HepG2 (cell line): Measurements from ENCODE around the gene C11orf86. TPM values are rescaled to one million over a fixed set of nuclear protein-coding genes. Genes with fewer than 3 reads are reported as not detected.

Source experiments
- ATAC-seq: fragments of 200-7000 bp; cut with Tn5 transposase; 3 replicates; pipeline ENCODE4 v1.9.1; 2020; ENCODE audit warnings: mild to moderate bottlenecking, moderate library complexity
- BruUV-seq: library from RNA; stranded (reverse); fragments of 400-500 nt; replicated peaks from 2 replicates; lab custom pipeline; 2021; lab: Mats Ljungman, UMichigan
- CTCF ChIA-PET: fragments of 300-600 bp; formaldehyde crosslinking; extraction: SDS; loops from one replicate; lab custom pipeline; 2021; ENCODE audit warnings: low total read pairs, inconsistent platforms, low intra/inter-chr PET ratio; lab: Yijun Ruan, JAX
- POLR2A ChIA-PET: fragments of 350-600 bp; sonication (Branson Sonifier 250); formaldehyde crosslinking; loops from one replicate; lab custom pipeline; 2020; ENCODE audit warnings: antibody characterized with exemption, inconsistent platforms; lab: Yijun Ruan, JAX
- DNase-seq: peaks from one replicate; pipeline ENCODE4 v3.0.0-alpha.2; 2015; ENCODE audit warnings: low spot score
- FAIRE-seq: peaks from 3 replicates; lab custom pipeline; 2011; peaks lifted over from hg19 to GRCh38; lab: Jason Lieb, UNC
- H2AFZ ChIP-seq: one replicate; pipeline ENCODE4 v1.6.1; 2011; ENCODE audit warnings: low read length, inconsistent platforms
- H3K27ac ChIP-seq: fragments of 300-600 bp; 3 replicates; pipeline ENCODE4 v1.8.0; 2011; ENCODE audit warnings: mixed run types, mild to moderate bottlenecking, mixed read lengths, low read length, inconsistent platforms; ENCODE audit not compliant: insufficient read depth; ENCODE audit errors: extremely low read length
- H3K27me3 ChIP-seq, 2 experiments: fragments of 200-600 bp in 1 of 2; 2 replicates in 1 of 2; 3 replicates in 1 of 2; pipeline versions ENCODE4 v1.6.0 to v1.8.0; 2011; ENCODE audit warnings: low read length in 2 of 2, mild to moderate bottlenecking in 2 of 2, moderate library complexity in 2 of 2, inconsistent platforms in 1 of 2; ENCODE audit not compliant: insufficient read depth in 2 of 2, control insufficient read depth in 1 of 2
- H3K36me3 ChIP-seq, 2 experiments: fragments of 200-600 bp in 1 of 2; replicated peaks in 1 of 2; 2 replicates in 1 of 2; 3 replicates in 1 of 2; pipeline versions ENCODE4 v1.5.1 to v1.8.0; 2011; ENCODE audit warnings: low read length in 2 of 2, inconsistent platforms in 1 of 2; ENCODE audit not compliant: insufficient read depth in 2 of 2, control insufficient read depth in 1 of 2
- H3K4me1 ChIP-seq: 2 replicates; pipeline ENCODE4 v1.5.1; 2012; ENCODE audit warnings: low read length, inconsistent platforms; ENCODE audit not compliant: insufficient read depth
- H3K4me2 ChIP-seq: 2 replicates; pipeline ENCODE4 v1.6.0; 2011; ENCODE audit warnings: low read depth, low read length, inconsistent platforms
- H3K4me3 ChIP-seq, 3 experiments: fragments of 200-600 bp in 1 of 3; sonication (generic), shearing (Covaris generic) in 1 of 3; replicated peaks in 1 of 3; 2 replicates each; pipeline ENCODE4 v1.5.1; 2011 to 2016; ENCODE audit warnings: low read length in 3 of 3, inconsistent platforms in 2 of 3, low read depth in 2 of 3, mild to moderate bottlenecking in 2 of 3, control low read depth in 1 of 3, mixed read lengths in 1 of 3; ENCODE audit not compliant: insufficient read depth in 1 of 3
- H3K79me2 ChIP-seq: one replicate; pipeline ENCODE4 v1.6.1; 2011; ENCODE audit warnings: low read length, inconsistent platforms; ENCODE audit not compliant: insufficient read depth
- H3K9ac ChIP-seq: 2 replicates; pipeline ENCODE4 v1.6.0; 2011; ENCODE audit warnings: mild to moderate bottlenecking, low read depth, low read length, inconsistent platforms; ENCODE audit not compliant: insufficient read depth
- H3K9me3 ChIP-seq: 2 replicates; pipeline ENCODE4 v1.5.1; 2012; ENCODE audit warnings: mild to moderate bottlenecking, low read length
- H4K20me1 ChIP-seq: 2 replicates; pipeline ENCODE4 v1.6.0; 2011; ENCODE audit warnings: inconsistent platforms, mild to moderate bottlenecking, low read length, moderate library complexity; ENCODE audit not compliant: insufficient read depth
- DZIP1 ChIP-seq: sonication (generic); formaldehyde crosslinking; IDR thresholded peaks from 2 replicates; pipeline ENCODE4 v1.5.0; 2020; ENCODE audit warnings: mild to moderate bottlenecking, missing genetic modification reagents
- FOXM1 ChIP-seq: sonication (generic); formaldehyde crosslinking; IDR thresholded peaks from 2 replicates; pipeline ENCODE4 v1.5.0; 2020; ENCODE audit warnings: missing genetic modification reagents
- HMGXB3 ChIP-seq: sonication (generic); formaldehyde crosslinking; IDR thresholded peaks from 2 replicates; pipeline ENCODE4 v1.4.0; 2020; ENCODE audit warnings: missing genetic modification reagents, borderline replicate concordance
- MED8 ChIP-seq: sonication (generic); formaldehyde crosslinking; IDR thresholded peaks from 2 replicates; pipeline ENCODE4 v1.8.1; 2023; ENCODE audit warnings: mild to moderate bottlenecking, missing genetic modification reagents; ENCODE audit not compliant: insufficient replicate concordance
- MXD3 ChIP-seq: IDR thresholded peaks from 2 replicates; pipeline ENCODE4 v1.6.1; 2016; ENCODE audit warnings: mild to moderate bottlenecking, missing biosample characterization, missing genetic modification reagents
- NR3C1 ChIP-seq: sonication (generic); formaldehyde crosslinking; IDR thresholded peaks from 2 replicates; pipeline ENCODE4 v1.4.0; 2020; ENCODE audit warnings: missing genetic modification reagents
- RERE ChIP-seq: IDR thresholded peaks from 2 replicates; pipeline ENCODE4 v1.6.1; 2016; ENCODE audit warnings: low read depth, missing genetic modification reagents, missing compliant biosample characterization
- SMC3 ChIP-seq: IDR thresholded peaks from 2 replicates; pipeline ENCODE4 v1.6.1; 2011; ENCODE audit warnings: low read length, improper control_type of control experiment
- SUZ12 ChIP-seq: fragments of 150-350 bp; IDR thresholded peaks from 2 replicates; pipeline ENCODE4 v1.6.1; 2014; ENCODE audit warnings: low read depth, low read length
- ZNF552 ChIP-seq: sonication (generic); formaldehyde crosslinking; IDR thresholded peaks from 2 replicates; pipeline ENCODE4 v1.9.0; 2022; ENCODE audit warnings: missing genetic modification reagents, mild to moderate bottlenecking, borderline replicate concordance
- WGBS: methylation state at CpG from one replicate; pipeline ENCODE4 v1.1.6; 2017; ENCODE audit warnings: low lambda C conversion rate; 5-methylcytosine and 5-hydroxymethylcytosine counted together
- in situ Hi-C: cut with HindIII; loops from 2 replicates; pipeline ENCODE4 v1.10.0; 2017; ENCODE audit warnings: low pct_unique_long_range_greater_than_20kb; ENCODE audit not compliant: extremely low pct_ligation_motif_present
- intact Hi-C: fragments of 100-400 bp; cut with micrococcal nuclease; formaldehyde crosslinking; loops from one replicate; pipeline ENCODE4 v1.10.0; 2022; ENCODE audit not compliant: unreplicated experiment
- polyA plus RNA-seq, 8 experiments: library from polyadenylated mRNA; depleted of rRNA in 3 of 8; stranded (reverse) in 7 of 8; unstranded in 1 of 8; fragments of >200 nt; fragmentation: Illumina TruSeq in 4 of 8; extraction: Trizol in 4 of 8; gene quantifications; 2 replicates each; pipeline versions ENCODE4 v1.2.1 to v1.2.3, GENCODE V29; 2011 to 2016; ENCODE audit warnings: low read depth in 4 of 8, missing spikeins in 1 of 8, mixed read lengths in 1 of 8; ENCODE audit not compliant: insufficient read depth in 1 of 8
- total RNA-seq, 5 experiments: library from RNA; depleted of rRNA; stranded (reverse); fragments of >200 nt; fragmentation: Illumina TruSeq; extraction: Trizol; gene quantifications; 2 replicates each; pipeline ENCODE4 v1.2.3, GENCODE V29; 2016; ENCODE audit warnings: low read depth in 1 of 5

C11orf86 gene
- total and polyA plus RNA-seq, 2 of the 13 experiments (the other 11 are each of a cell fraction or from before 2014, with no cell fraction given), result 0.11 to 0.18 TPM

- H3K27me3 ChIP-seq, result peaks cover 4 to 26% of the 10 kb centered on the region in 2 experiments; a peak in 2 of 5 replicates
- no peaks in the 10 kb centered on the region for H4K20me1 ChIP-seq
- H3K9ac ChIP-seq, result no peak overlapping the region
- POLR2A ChIA-PET, result no interaction called here
- H2AFZ ChIP-seq, result no peak overlapping the region
- FAIRE-seq, result no peak
- BruUV-seq, result no TSS peak
- H3K4me2 ChIP-seq, result no peak overlapping the region
- no peak overlapping the region for H3K4me3 ChIP-seq
- no peaks in the 10 kb centered on the region for H3K9me3 ChIP-seq
- no peaks in the 10 kb centered on the region for H3K36me3 ChIP-seq
- intact Hi-C loops, result no loop called here
- peaks cover 33% of the 10 kb centered on the region for H3K4me1 ChIP-seq
- no peaks in the 10 kb centered on the region for H3K79me2 ChIP-seq
- in situ Hi-C loops, result no loop called here
- DNase-seq, result no peak
- CTCF ChIA-PET, result no interaction called here
- 82% methylated on average over 5 of the region's 7 CpGs for WGBS
- no peak overlapping the region for H3K27ac ChIP-seq
- ATAC-seq, result no peak
- no peak for TF ChIP-seq DZIP1 (CRISPR knock-in tag)
- no peak for TF ChIP-seq ZNF552 (CRISPR knock-in tag)
- TF ChIP-seq MXD3, result no peak
- no peak for TF ChIP-seq HMGXB3 (CRISPR knock-in tag)
- no peak for TF ChIP-seq SMC3
- no peak for TF ChIP-seq SUZ12
- TF ChIP-seq FOXM1 (CRISPR knock-in tag), result no peak
- no peak for TF ChIP-seq MED8 (CRISPR knock-in tag)
- no peak for TF ChIP-seq RERE (CRISPR knock-in tag)
- TF ChIP-seq NR3C1 (CRISPR knock-in tag), result no peak
Measured at GRCh38 chr11:66986178-66986545, 11.1 kb downstream of the C11orf86 start.
